GM12878 (cell line): Measurements from ENCODE around the gene LDLRAD3. TPM values are rescaled to one million over a fixed set of nuclear protein-coding genes. Genes with fewer than 3 reads are reported as not detected.

Experiments
- ATAC-seq: fragments of 200-7000 bp; cut with Tn5 transposase; 3 replicates; pipeline ENCODE4 v1.9.1; 2020; ENCODE audit warnings: mild to moderate bottlenecking, moderate library complexity
- BruUV-seq: library from RNA; stranded (reverse); fragments of 400-500 nt; replicated peaks from 2 replicates; lab custom pipeline; 2021; lab: Mats Ljungman, UMichigan
- CTCF ChIA-PET: fragments of 300-600 bp; sonication (Branson Sonifier 250); formaldehyde crosslinking; extraction: SDS; loops from one replicate; lab custom pipeline; 2021; ENCODE audit warnings: inconsistent platforms; lab: Yijun Ruan, JAX
- POLR2A ChIA-PET: fragments of 350-600 bp; formaldehyde crosslinking; extraction: SDS; loops from one replicate; lab custom pipeline; 2021; ENCODE audit warnings: inconsistent platforms; lab: Charles Lee
- RAD21 ChIA-PET: fragments of 300-600 bp; sonication (Branson Sonifier 250); formaldehyde crosslinking; loops from one replicate; lab custom pipeline; 2023; ENCODE audit warnings: antibody characterized with exemption; ENCODE audit not compliant: unreplicated experiment; lab: Charles Lee
- SMC1A ChIA-PET: fragments of 300-600 bp; sonication (Branson Sonifier 250); formaldehyde crosslinking; loops from one replicate; lab custom pipeline; 2023; ENCODE audit not compliant: unreplicated experiment, uncharacterized antibody; lab: Charles Lee
- DNase-seq: peaks from one replicate; pipeline ENCODE4 v3.0.0-alpha.2; 2011; ENCODE audit warnings: low read depth, low spot score
- FAIRE-seq: peaks from 3 replicates; lab custom pipeline; 2011; peaks lifted over from hg19 to GRCh38; lab: Jason Lieb, UNC
- H2AFZ ChIP-seq: 2 replicates; pipeline ENCODE4 v1.6.0; 2011; ENCODE audit warnings: low read depth, low read length, control low read depth; ENCODE audit not compliant: control insufficient read depth
- H3K27ac ChIP-seq: 2 replicates; pipeline ENCODE4 v1.5.1; 2011; ENCODE audit warnings: control low read depth; ENCODE audit not compliant: control insufficient read depth, insufficient read depth
- H3K27me3 ChIP-seq, 2 experiments: replicated peaks in 1 of 2; 2 replicates each; pipeline versions ENCODE4 v1.6.0 to v1.6.1; 2011; ENCODE audit warnings: low read length in 1 of 2; ENCODE audit not compliant: control insufficient read depth in 2 of 2, insufficient read depth in 2 of 2
- H3K36me3 ChIP-seq, 2 experiments: 2 replicates each; pipeline ENCODE4 v1.5.1; 2011; ENCODE audit warnings: low read length in 1 of 2; ENCODE audit not compliant: control insufficient read depth in 2 of 2, insufficient read depth in 2 of 2
- H3K4me1 ChIP-seq: 2 replicates; pipeline ENCODE4 v1.6.1; 2011; ENCODE audit warnings: mild to moderate bottlenecking, low read length, moderate library complexity, mixed read lengths; ENCODE audit not compliant: control insufficient read depth, insufficient read depth
- H3K4me2 ChIP-seq: 2 replicates; pipeline ENCODE4 v1.6.0; 2011; ENCODE audit warnings: control low read depth; ENCODE audit not compliant: control insufficient read depth, insufficient read depth
- H3K4me3 ChIP-seq: fragments of 200-600 bp; sonication (generic); 2 replicates; pipeline ENCODE4 v1.5.1; 2016
- H3K79me2 ChIP-seq: 2 replicates; pipeline ENCODE4 v1.6.0; 2011; ENCODE audit warnings: low read length; ENCODE audit not compliant: control insufficient read depth, insufficient read depth
- H3K9ac ChIP-seq: 2 replicates; pipeline ENCODE4 v1.8.0; 2011; ENCODE audit warnings: low read length, control low read depth, mixed read lengths; ENCODE audit not compliant: control insufficient read depth, insufficient read depth
- H3K9me3 ChIP-seq: replicated peaks from 3 replicates; pipeline ENCODE4 v1.5.1; 2011; ENCODE audit warnings: mild to moderate bottlenecking, low read length; ENCODE audit not compliant: control insufficient read depth, insufficient read depth
- H4K20me1 ChIP-seq: 2 replicates; pipeline ENCODE4 v1.6.0; 2011; ENCODE audit not compliant: control insufficient read depth, insufficient read depth
- CBFB ChIP-seq: IDR thresholded peaks from 2 replicates; pipeline ENCODE4 v1.6.1; 2016; ENCODE audit warnings: antibody characterized with exemption, low read depth
- CBX3 ChIP-seq: fragments of 200-600 bp; sonication (generic); IDR thresholded peaks from 2 replicates; pipeline ENCODE4 v1.6.1; 2016; ENCODE audit warnings: low read depth, borderline replicate concordance
- CEBPB ChIP-seq, 2 experiments: fragments of 150-350 bp in 1 of 2; IDR thresholded peaks; 2 replicates each; pipeline ENCODE4 v1.6.1; 2012 to 2014; ENCODE audit warnings: low read depth in 2 of 2, low read length in 2 of 2, borderline replicate concordance in 1 of 2, inconsistent platforms in 1 of 2
- CHD2 ChIP-seq: IDR thresholded peaks from 2 replicates; pipeline ENCODE4 v1.6.1; 2011; ENCODE audit warnings: low read depth, low read length, improper control_type of control experiment, borderline replicate concordance
- CREM ChIP-seq: IDR thresholded peaks from 2 replicates; pipeline ENCODE4 v1.6.1; 2014; ENCODE audit warnings: antibody characterized with exemption, low read depth
- GABPA ChIP-seq: IDR thresholded peaks from 2 replicates; pipeline ENCODE4 v1.6.1; 2014; ENCODE audit warnings: antibody characterized with exemption, low read depth, mild to moderate bottlenecking, inconsistent platforms
- GATAD2B ChIP-seq: fragments of 450-650 bp; conservative IDR thresholded peaks from 2 replicates; pipeline ENCODE4 v1.6.1; 2017; ENCODE audit warnings: low read depth, mild to moderate bottlenecking, moderate library complexity
- IKZF1 ChIP-seq: fragments of 450-650 bp; conservative IDR thresholded peaks from 2 replicates; pipeline ENCODE4 v1.6.1; 2017; ENCODE audit warnings: antibody characterized with exemption, mild to moderate bottlenecking
- MYB ChIP-seq: fragments of 150-350 bp; IDR thresholded peaks from 2 replicates; pipeline ENCODE4 v1.6.1; 2014; ENCODE audit warnings: mild to moderate bottlenecking, low read depth, low read length, borderline replicate concordance
- RCOR1 ChIP-seq: conservative IDR thresholded peaks from 2 replicates; pipeline ENCODE4 v1.6.1; 2012; ENCODE audit warnings: low read depth, low read length, improper control_type of control experiment
- RUNX3 ChIP-seq: IDR thresholded peaks from 2 replicates; pipeline ENCODE4 v1.6.1; 2012; ENCODE audit warnings: low read length, inconsistent platforms
- WGBS: methylation state at CpG from one replicate; pipeline ENCODE4 v1.1.6; 2016; ENCODE audit warnings: low lambda C conversion rate; ENCODE audit not compliant: insufficient replicate concordance, insufficient coverage; ENCODE audit errors: missing lambda C conversion rate; 5-methylcytosine and 5-hydroxymethylcytosine counted together
- in situ Hi-C: fragments of 300-500 bp; cut with MboI; formaldehyde crosslinking; loops from 9 replicates; pipeline ENCODE4 v1.14.3; 2018; ENCODE audit warnings: mixed read lengths
- intact Hi-C: fragments of 100-400 bp; cut with micrococcal nuclease; formaldehyde crosslinking; loops from one replicate; pipeline ENCODE4 v1.14.2; 2022; ENCODE audit not compliant: unreplicated experiment
- polyA plus RNA-seq, 11 experiments: library from polyadenylated mRNA; depleted of rRNA in 4 of 11; unstranded in 6 of 11; stranded (reverse) in 5 of 11; fragments of >200 nt; fragmentation: Nextera tagmentation in 4 of 11; fragmentation: Illumina TruSeq in 1 of 11; extraction: Ambion mirVana in 4 of 11; extraction: Trizol in 1 of 11; gene quantifications; 1 replicate in 1 of 11; 2 replicates in 10 of 11; pipeline versions ENCODE4 v1.2.1 to v1.2.3, GENCODE V29; 2011 to 2016; ENCODE audit warnings: inconsistent platforms in 2 of 11, missing spikeins in 2 of 11, low read depth in 1 of 11
- total RNA-seq, 4 experiments: library from RNA; depleted of rRNA in 3 of 4; stranded (reverse); fragments of >200 nt in 3 of 4; fragmentation: Illumina TruSeq in 1 of 4; extraction: Trizol in 1 of 4; gene quantifications; 2 replicates each; pipeline versions ENCODE4 v1.2.1 to v1.2.3, GENCODE V29; 2013 to 2021
- TF ChIP-seq, protein P1 (sequence below): fragments of 450-650 bp; IDR thresholded peaks from 2 replicates; pipeline ENCODE4 v1.6.1; 2016; ENCODE audit warnings: mild to moderate bottlenecking, moderate library complexity, borderline replicate concordance
- TF ChIP-seq, protein P2 (sequence below): fragments of 450-650 bp; IDR thresholded peaks from 2 replicates; pipeline ENCODE4 v1.6.1; 2017; ENCODE audit warnings: mild to moderate bottlenecking, moderate library complexity

The LDLRAD3 gene
- total and polyA plus RNA-seq, 10 of the 15 experiments (the other 5 are each of a cell fraction or from before 2014, with no cell fraction given) = 2.5 to 17.2 (median 10.7) TPM

DNA sequence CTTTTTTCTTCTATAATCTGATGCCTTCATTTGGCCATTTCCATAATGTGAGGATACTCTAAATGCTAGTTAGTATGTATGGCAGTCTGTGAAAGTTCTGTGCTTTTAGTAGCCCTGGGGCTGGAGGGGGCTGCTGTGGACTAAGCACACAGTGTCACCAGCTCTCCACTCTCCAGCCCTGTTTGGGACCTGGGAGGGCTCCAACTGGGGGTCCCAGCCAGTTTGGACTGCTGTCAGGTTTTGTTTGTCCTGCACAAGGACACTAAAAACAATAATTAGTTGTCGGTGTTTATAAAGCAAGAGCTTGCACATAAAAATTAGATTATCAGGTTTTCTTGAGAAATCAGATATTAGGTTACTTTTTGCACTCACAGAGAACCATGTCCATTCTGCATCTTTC, 103.1 kb downstream of the LDLRAD3 start (continued):
- TF ChIP-seq, protein P1, sequence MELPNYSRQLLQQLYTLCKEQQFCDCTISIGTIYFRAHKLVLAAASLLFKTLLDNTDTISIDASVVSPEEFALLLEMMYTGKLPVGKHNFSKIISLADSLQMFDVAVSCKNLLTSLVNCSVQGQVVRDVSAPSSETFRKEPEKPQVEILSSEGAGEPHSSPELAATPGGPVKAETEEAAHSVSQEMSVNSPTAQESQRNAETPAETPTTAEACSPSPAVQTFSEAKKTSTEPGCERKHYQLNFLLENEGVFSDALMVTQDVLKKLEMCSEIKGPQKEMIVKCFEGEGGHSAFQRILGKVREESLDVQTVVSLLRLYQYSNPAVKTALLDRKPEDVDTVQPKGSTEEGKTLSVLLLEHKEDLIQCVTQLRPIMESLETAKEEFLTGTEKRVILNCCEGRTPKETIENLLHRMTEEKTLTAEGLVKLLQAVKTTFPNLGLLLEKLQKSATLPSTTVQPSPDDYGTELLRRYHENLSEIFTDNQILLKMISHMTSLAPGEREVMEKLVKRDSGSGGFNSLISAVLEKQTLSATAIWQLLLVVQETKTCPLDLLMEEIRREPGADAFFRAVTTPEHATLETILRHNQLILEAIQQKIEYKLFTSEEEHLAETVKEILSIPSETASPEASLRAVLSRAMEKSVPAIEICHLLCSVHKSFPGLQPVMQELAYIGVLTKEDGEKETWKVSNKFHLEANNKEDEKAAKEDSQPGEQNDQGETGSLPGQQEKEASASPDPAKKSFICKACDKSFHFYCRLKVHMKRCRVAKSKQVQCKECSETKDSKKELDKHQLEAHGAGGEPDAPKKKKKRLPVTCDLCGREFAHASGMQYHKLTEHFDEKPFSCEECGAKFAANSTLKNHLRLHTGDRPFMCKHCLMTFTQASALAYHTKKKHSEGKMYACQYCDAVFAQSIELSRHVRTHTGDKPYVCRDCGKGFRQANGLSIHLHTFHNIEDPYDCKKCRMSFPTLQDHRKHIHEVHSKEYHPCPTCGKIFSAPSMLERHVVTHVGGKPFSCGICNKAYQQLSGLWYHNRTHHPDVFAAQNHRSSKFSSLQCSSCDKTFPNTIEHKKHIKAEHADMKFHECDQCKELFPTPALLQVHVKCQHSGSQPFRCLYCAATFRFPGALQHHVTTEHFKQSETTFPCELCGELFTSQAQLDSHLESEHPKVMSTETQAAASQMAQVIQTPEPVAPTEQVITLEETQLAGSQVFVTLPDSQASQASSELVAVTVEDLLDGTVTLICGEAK = no peak

DNA sequence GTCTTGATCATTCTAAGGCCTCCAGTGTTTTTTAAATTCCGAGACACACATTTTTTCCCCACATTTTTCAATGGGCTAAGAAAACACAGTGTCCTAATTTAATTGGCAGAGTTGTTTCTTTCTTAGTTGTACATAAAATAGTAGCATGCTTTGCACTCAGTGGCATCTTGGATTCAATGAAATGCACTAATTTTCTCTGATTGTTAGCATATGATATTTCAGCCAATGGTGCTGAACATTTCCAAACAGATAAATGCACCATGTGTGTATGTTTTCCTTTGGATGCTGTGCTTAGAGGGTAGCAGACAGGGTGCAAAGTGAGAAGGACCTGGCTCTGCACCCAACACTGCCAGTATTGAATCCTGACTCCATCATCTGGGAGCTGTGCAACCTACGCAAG, 103.5 kb downstream of the LDLRAD3 start:
- ATAC-seq (no peak), FAIRE-seq (no peak), DNase-seq (no peak)
- in situ Hi-C loops (no loop called here), intact Hi-C loops (no loop called here)
- H3K9ac ChIP-seq = no peak overlapping the region
- POLR2A ChIA-PET = no interaction called here
- H2AFZ ChIP-seq = no peak overlapping the region
- H4K20me1 ChIP-seq = no peaks in the 10 kb centered on the region
- no peaks in the 10 kb centered on the region; a peak in 1 of 4 replicates for H3K36me3 ChIP-seq
- SMC1A ChIA-PET = interaction anchor here (0.6 kb wide), 1 partner anchor 268 kb away, joined by 3 read pairs; no protein-coding TSS in a partner anchor
- no peaks in the 10 kb centered on the region for H3K9me3 ChIP-seq
- RAD21 ChIA-PET = interaction anchor here (2.4 kb wide), 1 partner anchor 225 kb away, joined by 7 read pairs; no protein-coding TSS in a partner anchor
- H3K4me2 ChIP-seq = no peak overlapping the region
- H3K4me3 ChIP-seq = no peak overlapping the region
- no TSS peak for BruUV-seq
- no peaks in the 10 kb centered on the region for H3K79me2 ChIP-seq
- no peaks in the 10 kb centered on the region for H3K27me3 ChIP-seq
- no peak overlapping the region for H3K27ac ChIP-seq
- CTCF ChIA-PET = no interaction called here
- no peak for TF ChIP-seq IKZF1
- no peak for TF ChIP-seq GABPA
- TF ChIP-seq RCOR1 = no peak
- no peak for TF ChIP-seq CEBPB (IDR thresholded peaks at IDR 0.05; ENCODE audit: borderline replicate concordance in 1 of 2, low read depth in 2 of 2, low read length in 2 of 2)
- TF ChIP-seq MYB = no peak
- TF ChIP-seq, protein P2, sequence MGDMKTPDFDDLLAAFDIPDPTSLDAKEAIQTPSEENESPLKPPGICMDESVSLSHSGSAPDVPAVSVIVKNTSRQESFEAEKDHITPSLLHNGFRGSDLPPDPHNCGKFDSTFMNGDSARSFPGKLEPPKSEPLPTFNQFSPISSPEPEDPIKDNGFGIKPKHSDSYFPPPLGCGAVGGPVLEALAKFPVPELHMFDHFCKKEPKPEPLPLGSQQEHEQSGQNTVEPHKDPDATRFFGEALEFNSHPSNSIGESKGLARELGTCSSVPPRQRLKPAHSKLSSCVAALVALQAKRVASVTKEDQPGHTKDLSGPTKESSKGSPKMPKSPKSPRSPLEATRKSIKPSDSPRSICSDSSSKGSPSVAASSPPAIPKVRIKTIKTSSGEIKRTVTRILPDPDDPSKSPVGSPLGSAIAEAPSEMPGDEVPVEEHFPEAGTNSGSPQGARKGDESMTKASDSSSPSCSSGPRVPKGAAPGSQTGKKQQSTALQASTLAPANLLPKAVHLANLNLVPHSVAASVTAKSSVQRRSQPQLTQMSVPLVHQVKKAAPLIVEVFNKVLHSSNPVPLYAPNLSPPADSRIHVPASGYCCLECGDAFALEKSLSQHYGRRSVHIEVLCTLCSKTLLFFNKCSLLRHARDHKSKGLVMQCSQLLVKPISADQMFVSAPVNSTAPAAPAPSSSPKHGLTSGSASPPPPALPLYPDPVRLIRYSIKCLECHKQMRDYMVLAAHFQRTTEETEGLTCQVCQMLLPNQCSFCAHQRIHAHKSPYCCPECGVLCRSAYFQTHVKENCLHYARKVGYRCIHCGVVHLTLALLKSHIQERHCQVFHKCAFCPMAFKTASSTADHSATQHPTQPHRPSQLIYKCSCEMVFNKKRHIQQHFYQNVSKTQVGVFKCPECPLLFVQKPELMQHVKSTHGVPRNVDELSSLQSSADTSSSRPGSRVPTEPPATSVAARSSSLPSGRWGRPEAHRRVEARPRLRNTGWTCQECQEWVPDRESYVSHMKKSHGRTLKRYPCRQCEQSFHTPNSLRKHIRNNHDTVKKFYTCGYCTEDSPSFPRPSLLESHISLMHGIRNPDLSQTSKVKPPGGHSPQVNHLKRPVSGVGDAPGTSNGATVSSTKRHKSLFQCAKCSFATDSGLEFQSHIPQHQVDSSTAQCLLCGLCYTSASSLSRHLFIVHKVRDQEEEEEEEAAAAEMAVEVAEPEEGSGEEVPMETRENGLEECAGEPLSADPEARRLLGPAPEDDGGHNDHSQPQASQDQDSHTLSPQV = no peak
- no peak for TF ChIP-seq CBX3
- TF ChIP-seq CBFB = no peak
- no peak for TF ChIP-seq CHD2
- no peak for TF ChIP-seq CREM
- TF ChIP-seq RUNX3 = no peak
- TF ChIP-seq GATAD2B = no peak
- H3K4me1 ChIP-seq = no peaks in the 10 kb centered on the region; the same call in 1 of the 2 replicates
- 0% methylated on average over 2 of the region's 2 CpGs for WGBS
